OCI-LY3 (cell line): ENCODE data around the gene RHCG.

ENCODE experiments used
- EZH2phosphoT487 ChIP-seq: fragments of 200-600 bp; shearing (Covaris generic); IDR thresholded peaks from 2 replicates; pipeline ENCODE4 v1.6.1; 2018; ENCODE audit warnings: antibody characterized with exemption, mixed run types, low read depth
- TF ChIP-seq, protein P1 (sequence below): fragments of 200-600, 300-600 bp; sonication (generic); IDR thresholded peaks from 2 replicates; pipeline ENCODE4 v1.5.1; 2014; ENCODE audit warnings: antibody characterized with exemption, low read length, low read depth

DNA sequence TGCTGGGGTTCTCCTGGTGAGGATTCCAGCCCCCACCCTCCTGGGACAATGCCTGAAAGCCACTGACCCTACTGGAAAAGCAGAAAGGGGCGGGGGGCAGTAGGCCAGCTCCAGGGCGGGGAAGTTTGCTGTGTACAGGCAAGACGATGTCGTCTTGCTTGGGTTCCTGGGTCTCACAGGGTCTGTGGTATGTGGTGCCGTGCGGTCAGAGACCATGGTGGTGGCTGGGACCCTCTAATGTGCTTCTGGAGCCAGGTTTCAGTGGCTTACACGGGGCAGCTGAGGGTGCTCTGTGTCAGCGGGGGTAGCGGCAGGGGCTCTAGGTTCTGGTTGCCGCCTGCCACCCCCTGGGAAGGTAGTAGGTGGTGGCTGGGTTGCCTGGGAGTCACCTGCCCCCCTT, 54.2 kb downstream of the RHCG start:
- TF ChIP-seq, protein P1, sequence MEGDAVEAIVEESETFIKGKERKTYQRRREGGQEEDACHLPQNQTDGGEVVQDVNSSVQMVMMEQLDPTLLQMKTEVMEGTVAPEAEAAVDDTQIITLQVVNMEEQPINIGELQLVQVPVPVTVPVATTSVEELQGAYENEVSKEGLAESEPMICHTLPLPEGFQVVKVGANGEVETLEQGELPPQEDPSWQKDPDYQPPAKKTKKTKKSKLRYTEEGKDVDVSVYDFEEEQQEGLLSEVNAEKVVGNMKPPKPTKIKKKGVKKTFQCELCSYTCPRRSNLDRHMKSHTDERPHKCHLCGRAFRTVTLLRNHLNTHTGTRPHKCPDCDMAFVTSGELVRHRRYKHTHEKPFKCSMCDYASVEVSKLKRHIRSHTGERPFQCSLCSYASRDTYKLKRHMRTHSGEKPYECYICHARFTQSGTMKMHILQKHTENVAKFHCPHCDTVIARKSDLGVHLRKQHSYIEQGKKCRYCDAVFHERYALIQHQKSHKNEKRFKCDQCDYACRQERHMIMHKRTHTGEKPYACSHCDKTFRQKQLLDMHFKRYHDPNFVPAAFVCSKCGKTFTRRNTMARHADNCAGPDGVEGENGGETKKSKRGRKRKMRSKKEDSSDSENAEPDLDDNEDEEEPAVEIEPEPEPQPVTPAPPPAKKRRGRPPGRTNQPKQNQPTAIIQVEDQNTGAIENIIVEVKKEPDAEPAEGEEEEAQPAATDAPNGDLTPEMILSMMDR = no peak
- TF ChIP-seq EZH2phosphoT487 = no peak
